Ishikawa (cell line): ENCODE measurements around the gene PODN.

Experiments used
- CEBPB ChIP-seq: IDR thresholded peaks from 2 replicates; pipeline ENCODE4 v1.6.1; 2012
- CREB1 ChIP-seq: IDR thresholded peaks from 2 replicates; pipeline ENCODE4 v1.6.1; 2012; ENCODE audit warnings: low read depth
- EGR1 ChIP-seq: IDR thresholded peaks from 2 replicates; pipeline ENCODE4 v1.6.1; 2012
- EP300 ChIP-seq: IDR thresholded peaks from 2 replicates; pipeline ENCODE4 v1.6.1; 2012; ENCODE audit warnings: borderline replicate concordance
- FOXM1 ChIP-seq: IDR thresholded peaks from 2 replicates; pipeline ENCODE4 v1.6.1; 2012; ENCODE audit warnings: low read depth, borderline replicate concordance
- NFIC ChIP-seq: IDR thresholded peaks from 2 replicates; pipeline ENCODE4 v1.6.1; 2012
- RAD21 ChIP-seq: IDR thresholded peaks from 2 replicates; pipeline ENCODE4 v1.6.1; 2012; ENCODE audit warnings: low read depth
- REST ChIP-seq: IDR thresholded peaks from 2 replicates; pipeline ENCODE4 v1.6.1; 2012; ENCODE audit warnings: low read depth, mild to moderate bottlenecking
- TAF1 ChIP-seq: IDR thresholded peaks from 2 replicates; pipeline ENCODE4 v1.6.1; 2012; ENCODE audit warnings: low read depth, mild to moderate bottlenecking
- TCF12 ChIP-seq: IDR thresholded peaks from 2 replicates; pipeline ENCODE4 v1.6.1; 2012; ENCODE audit warnings: low read depth
- TEAD4 ChIP-seq: IDR thresholded peaks from 2 replicates; pipeline ENCODE4 v1.6.1; 2012
- USF1 ChIP-seq: IDR thresholded peaks from 2 replicates; pipeline ENCODE4 v1.6.1; 2012
- YY1 ChIP-seq: IDR thresholded peaks from 2 replicates; pipeline ENCODE4 v1.6.1; 2012; ENCODE audit warnings: low read depth
- ZBTB7A ChIP-seq: IDR thresholded peaks from 2 replicates; pipeline ENCODE4 v1.6.1; 2012; ENCODE audit warnings: low read depth
- TF ChIP-seq, protein P1 (sequence below): IDR thresholded peaks from 2 replicates; pipeline ENCODE4 v1.6.1; 2012

Gene PODN

GRCh38 chr1:53071915-53072314 lies 9.9 kb downstream of the PODN start:
- no peak for TF ChIP-seq TCF12
- TF ChIP-seq, protein P1, sequence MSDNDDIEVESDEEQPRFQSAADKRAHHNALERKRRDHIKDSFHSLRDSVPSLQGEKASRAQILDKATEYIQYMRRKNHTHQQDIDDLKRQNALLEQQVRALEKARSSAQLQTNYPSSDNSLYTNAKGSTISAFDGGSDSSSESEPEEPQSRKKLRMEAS, result no peak
- no peak for TF ChIP-seq CEBPB
- no peak for TF ChIP-seq USF1
- no peak for TF ChIP-seq REST
- TF ChIP-seq EP300, result no peak
- no peak for TF ChIP-seq CREB1
- TF ChIP-seq EGR1, result no peak
- TF ChIP-seq NFIC, result no peak

DNA sequence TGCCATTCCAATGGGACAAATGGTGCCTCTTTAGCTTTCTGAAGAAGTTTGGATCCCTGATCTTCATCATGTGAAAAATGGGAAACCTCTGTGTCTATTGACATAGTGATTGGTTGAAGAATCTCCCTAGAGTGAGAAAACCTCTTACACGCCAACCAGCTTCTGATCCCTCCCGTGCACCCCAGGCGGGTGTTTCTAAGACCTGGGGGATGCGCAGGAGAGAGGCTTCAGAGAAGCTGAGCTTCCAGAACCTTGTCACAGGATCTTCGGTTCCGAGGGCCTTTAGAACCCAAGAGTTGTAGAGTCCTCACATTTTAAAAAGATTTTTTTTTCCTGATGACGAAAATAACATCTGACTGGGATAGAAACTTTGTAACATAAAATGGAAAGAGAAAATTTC lies 11.3 kb downstream of the PODN start:
- TF ChIP-seq EGR1 (no peak), REST (no peak), YY1 (no peak), TEAD4 (no peak), NFIC (no peak), TCF12 (no peak), TAF1 (no peak), RAD21 (no peak), ZBTB7A (no peak), USF1 (no peak), CREB1 (no peak), CEBPB (no peak), FOXM1 (no peak)
- TF ChIP-seq, protein P1, result no peak

DNA sequence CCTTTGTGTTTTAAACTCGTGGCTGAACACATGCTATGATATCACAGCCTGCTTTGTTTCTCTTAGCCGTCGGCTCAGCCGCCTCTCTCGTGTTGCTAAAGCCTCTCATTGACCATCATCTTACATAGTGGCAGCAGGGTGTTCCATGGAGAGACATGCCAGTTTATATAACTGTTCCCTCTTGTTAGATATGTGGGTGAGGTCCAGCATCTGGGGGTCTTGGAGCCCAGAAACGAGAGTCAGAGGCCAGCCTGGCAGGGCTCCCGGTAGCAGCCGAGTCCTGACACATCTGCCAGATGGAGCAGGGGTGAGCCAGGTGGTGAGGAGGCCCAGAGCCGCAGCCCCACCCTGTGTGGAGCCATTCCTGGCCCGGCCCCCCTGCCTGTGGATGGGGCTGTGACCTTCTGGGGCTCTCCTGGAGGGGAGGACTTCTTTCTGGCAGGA lies 11.9 kb downstream of the PODN start:
- TF ChIP-seq TAF1, result no peak
- no peak for TF ChIP-seq USF1
- TF ChIP-seq, protein P1, result no peak
- TF ChIP-seq CEBPB, result no peak
- TF ChIP-seq RAD21, result no peak

DNA sequence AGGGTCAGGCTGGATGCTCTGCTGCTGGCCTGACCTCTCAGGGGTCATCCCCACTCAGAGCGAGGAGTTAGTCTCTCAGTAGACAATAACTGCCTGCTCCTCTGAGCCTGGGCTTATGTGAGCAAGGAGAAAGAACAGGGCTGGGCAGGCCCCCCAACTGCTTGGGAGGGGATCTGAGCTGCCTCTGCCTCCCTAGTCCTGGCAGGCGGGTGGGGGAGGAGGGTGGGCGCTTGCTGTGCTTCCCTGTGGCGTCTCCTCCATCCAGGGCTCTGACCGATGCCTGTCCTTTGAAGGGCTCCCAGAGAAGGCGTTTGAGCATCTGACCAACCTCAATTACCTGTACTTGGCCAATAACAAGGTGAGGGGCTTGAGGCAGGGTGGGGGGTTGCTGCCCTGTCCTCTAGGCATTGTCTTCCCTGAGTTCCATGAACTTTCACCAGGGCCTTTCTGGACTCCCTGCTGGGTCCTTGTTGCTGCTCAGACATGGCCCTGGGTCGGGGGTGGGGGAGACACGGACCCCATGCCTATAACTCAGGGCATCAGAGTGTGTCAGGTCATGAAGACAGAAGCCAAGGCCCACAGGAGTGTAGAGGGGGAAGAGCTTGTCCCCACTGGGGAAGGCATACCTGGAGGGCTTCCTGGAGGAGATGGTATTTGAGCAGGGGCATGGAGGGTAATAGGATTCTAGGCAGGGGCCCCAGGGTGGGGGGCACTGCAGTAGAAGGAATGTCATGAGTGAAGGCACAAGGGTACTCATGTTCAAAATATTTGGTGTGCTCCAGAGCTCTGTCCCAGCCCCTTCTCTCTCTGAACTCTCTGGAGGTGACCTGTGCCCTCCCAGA lies 12.5 kb downstream of the PODN start:
- TF ChIP-seq FOXM1 (no peak), RAD21 (no peak), TCF12 (no peak), TEAD4 (no peak), REST (no peak), TAF1 (no peak), EP300 (no peak), EGR1 (no peak), ZBTB7A (no peak), CREB1 (no peak), YY1 (no peak), USF1 (no peak), NFIC (no peak), CEBPB (no peak)
- TF ChIP-seq, protein P1, result no peak
